KMS-11 (cell line): Measurements from ENCODE around the gene SMIM7.

Source experiments
- H2AFZ ChIP-seq: fragments of 200-600 bp; sonication (generic); 2 replicates; pipeline ENCODE4 v1.6.1; 2016; ENCODE audit warnings: antibody characterized with exemption, mixed run types, low read depth
- H3K27ac ChIP-seq: fragments of 200-600 bp; sonication (generic); 2 replicates; pipeline ENCODE4 v1.6.1; 2016; ENCODE audit warnings: mild to moderate bottlenecking, mixed run types
- H3K27me3 ChIP-seq: fragments of 200-600 bp; sonication (generic); 2 replicates; pipeline ENCODE4 v1.6.1; 2017; ENCODE audit warnings: mild to moderate bottlenecking, low read depth, mixed run types, moderate library complexity; ENCODE audit not compliant: insufficient read depth
- H3K36me3 ChIP-seq: fragments of 200-600 bp; sonication (generic); 2 replicates; pipeline ENCODE4 v1.6.1; 2017; ENCODE audit warnings: mild to moderate bottlenecking, mixed run types; ENCODE audit not compliant: insufficient read depth
- H3K4me1 ChIP-seq: fragments of 200-600 bp; sonication (generic); 2 replicates; pipeline ENCODE4 v1.6.1; 2016; ENCODE audit warnings: mild to moderate bottlenecking, low read depth, mixed run types; ENCODE audit not compliant: poor library complexity, severe bottlenecking
- H3K4me2 ChIP-seq: fragments of 200-600 bp; sonication (generic); 2 replicates; pipeline ENCODE4 v1.7.0; 2016; ENCODE audit warnings: mild to moderate bottlenecking, mixed run types
- H3K4me3 ChIP-seq: fragments of 200-600 bp; sonication (generic); IDR thresholded peaks from 2 replicates; pipeline ENCODE4 v1.6.1; 2017; ENCODE audit warnings: low read depth, low read length, mixed read lengths; ENCODE audit not compliant: insufficient read depth
- H3K79me2 ChIP-seq: fragments of 200-600 bp; sonication (generic); 2 replicates; pipeline ENCODE4 v1.6.1; 2016; ENCODE audit warnings: low read depth, mixed run types; ENCODE audit not compliant: insufficient read depth
- H3K9ac ChIP-seq: fragments of 200-600 bp; sonication (generic); 2 replicates; pipeline ENCODE4 v1.6.1; 2016; ENCODE audit warnings: mild to moderate bottlenecking, mixed run types
- H4K20me1 ChIP-seq: fragments of 200-600 bp; sonication (generic); 2 replicates; pipeline ENCODE4 v1.6.1; 2016; ENCODE audit warnings: mild to moderate bottlenecking, mixed run types; ENCODE audit not compliant: insufficient read depth
- CTCF ChIP-seq: fragments of 200-600 bp; sonication (generic); conservative IDR thresholded peaks from 2 replicates; pipeline ENCODE4 v1.6.1; 2017; ENCODE audit warnings: low read depth, mild to moderate bottlenecking, antibody characterized with exemption, low read length, moderate library complexity, mixed read lengths

SMIM7 gene

GRCh38 chr19:16624236-16624635 lies 35.7 kb downstream of the SMIM7 start:
- H3K79me2 ChIP-seq, result peaks cover 85% of the 10 kb centered on the region
- H3K27ac ChIP-seq, result no peak overlapping the region
- peaks cover 42% of the 10 kb centered on the region for H3K4me1 ChIP-seq
- H3K36me3 ChIP-seq, result no peaks in the 10 kb centered on the region
- H3K9ac ChIP-seq, result no peak overlapping the region
- no peaks in the 10 kb centered on the region for H3K27me3 ChIP-seq
- H3K4me2 ChIP-seq, result no peak overlapping the region
- no peak overlapping the region for H3K4me3 ChIP-seq
- H4K20me1 ChIP-seq, result peaks cover 38% of the 10 kb centered on the region
- no peak for TF ChIP-seq CTCF
- no peak overlapping the region for H2AFZ ChIP-seq

GRCh38 chr19:16623576-16623975 lies 36.4 kb downstream of the SMIM7 start:
- Histone ChIP-seq H3K27ac (no peak overlapping the region), H2AFZ (no peak overlapping the region), H3K9ac (no peak overlapping the region), H4K20me1 (peaks cover 42% of the 10 kb centered on the region), H3K4me2 (no peak overlapping the region), H3K27me3 (no peaks in the 10 kb centered on the region), H3K4me1 (peaks cover 41% of the 10 kb centered on the region), H3K79me2 (peaks cover 92% of the 10 kb centered on the region), H3K36me3 (no peaks in the 10 kb centered on the region), H3K4me3 (no peak overlapping the region)
- TF ChIP-seq CTCF, result no peak

- Histone ChIP-seq H3K79me2 (peaks cover 97% of the 10 kb centered on the region), H3K4me3 (no peak overlapping the region), H3K27me3 (no peaks in the 10 kb centered on the region), H3K4me1 (peaks cover 41% of the 10 kb centered on the region), H3K27ac (no peak overlapping the region), H2AFZ (no peak overlapping the region), H4K20me1 (peaks cover 42% of the 10 kb centered on the region), H3K9ac (no peak overlapping the region), H3K4me2 (no peak overlapping the region), H3K36me3 (no peaks in the 10 kb centered on the region)
- no peak for TF ChIP-seq CTCF
Measured at GRCh38 chr19:16623066-16623465, 36.9 kb downstream of the SMIM7 start.

- H3K27ac ChIP-seq, result no peak overlapping the region
- no peak for TF ChIP-seq CTCF
- H3K27me3 ChIP-seq, result no peaks in the 10 kb centered on the region
- no peaks in the 10 kb centered on the region for H3K36me3 ChIP-seq
- peaks cover 52% of the 10 kb centered on the region for H4K20me1 ChIP-seq
- H3K9ac ChIP-seq, result no peak overlapping the region
- H3K4me2 ChIP-seq, result no peak overlapping the region
- peaks cover 44% of the 10 kb centered on the region for H3K4me1 ChIP-seq
- no peak overlapping the region for H3K4me3 ChIP-seq
- H3K79me2 ChIP-seq, result peaks cover 100% of the 10 kb centered on the region
- no peak overlapping the region for H2AFZ ChIP-seq
Measured at GRCh38 chr19:16621165-16621800, 38.7 kb downstream of the SMIM7 start.
